AG04449 (cell line): ENCODE measurements around the gene PRICKLE1.

Experiments used
- CTCF ChIA-PET: fragments of 350-600 bp; formaldehyde crosslinking; extraction: SDS; loops from one replicate; lab custom pipeline; 2021; ENCODE audit warnings: antibody characterized with exemption; lab: Yijun Ruan, JAX
- POLR2A ChIA-PET: fragments of 400-600, 350-600 bp; formaldehyde crosslinking; extraction: SDS; loops from one replicate; lab custom pipeline; 2020; ENCODE audit warnings: antibody characterized with exemption, inconsistent platforms; lab: Yijun Ruan, JAX
- DNase-seq: peaks from one replicate; pipeline ENCODE4 v3.0.0-alpha.2; 2010; ENCODE audit warnings: low read depth, low spot score
- H3K4me3 ChIP-seq: 2 replicates; pipeline ENCODE4 v1.5.1; 2011; ENCODE audit warnings: low read depth, mild to moderate bottlenecking, control low read depth, low read length
- CTCF ChIP-seq: IDR thresholded peaks from one replicate; pipeline ENCODE4 v1.5.1; 2011; ENCODE audit warnings: mild to moderate bottlenecking, moderate library complexity, low read length, control low read depth, inconsistent platforms; ENCODE audit not compliant: insufficient read depth; ENCODE audit errors: missing control alignments

PRICKLE1 gene

GRCh38 chr12:42486407-42486806 is 103.1 kb downstream of the PRICKLE1 start:
- no peak for DNase-seq
- no peak for TF ChIP-seq CTCF
- ChIA-PET POLR2A (no interaction called here), CTCF (interaction anchor here (1.4 to 4.9 kb wide), 2 partner anchors 83 to 796 kb away, joined by 3 to 65 read pairs; no protein-coding TSS in a partner anchor)
- H3K4me3 ChIP-seq: no peak overlapping the region

DNA sequence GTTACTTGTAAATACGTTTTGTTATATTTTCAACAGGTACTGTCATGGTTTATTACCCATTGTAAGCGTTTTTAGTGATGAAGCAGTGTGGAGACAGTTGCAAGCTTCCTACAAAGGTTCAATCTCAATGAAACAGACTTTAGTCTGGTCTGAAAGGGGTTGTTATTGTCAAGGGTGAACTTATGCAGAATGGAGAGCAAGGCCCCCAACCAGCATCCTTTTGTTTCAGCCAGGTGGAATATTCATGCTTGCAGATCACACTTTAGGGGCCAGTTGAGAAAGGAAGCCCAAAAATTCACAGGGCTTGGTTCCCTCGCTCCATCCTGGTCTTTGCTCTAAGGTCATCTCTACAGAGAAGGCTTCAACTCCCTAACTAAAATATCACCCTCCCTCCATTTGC is 103.7 kb downstream of the PRICKLE1 start:
- ChIA-PET CTCF (interaction anchor here (0.9 to 4.9 kb wide), 4 partner anchors 11 to 797 kb away, joined by 3 to 65 read pairs (median 12); no protein-coding TSS in a partner anchor), POLR2A (no interaction called here)
- no peak overlapping the region for H3K4me3 ChIP-seq
- TF ChIP-seq CTCF: no peak
- DNase-seq: no peak

- no peak overlapping the region for H3K4me3 ChIP-seq
- CTCF ChIA-PET: interaction anchor here (0.6 to 4.9 kb wide), 8 partner anchors 11 to 852 kb away, joined by 3 to 65 read pairs (median 5); no protein-coding TSS in a partner anchor
- no peak for TF ChIP-seq CTCF
- no peak for DNase-seq
- POLR2A ChIA-PET: no interaction called here
These were observed 104.5 kb downstream of the PRICKLE1 start for GRCh38 chr12:42484996-42485395.

DNA sequence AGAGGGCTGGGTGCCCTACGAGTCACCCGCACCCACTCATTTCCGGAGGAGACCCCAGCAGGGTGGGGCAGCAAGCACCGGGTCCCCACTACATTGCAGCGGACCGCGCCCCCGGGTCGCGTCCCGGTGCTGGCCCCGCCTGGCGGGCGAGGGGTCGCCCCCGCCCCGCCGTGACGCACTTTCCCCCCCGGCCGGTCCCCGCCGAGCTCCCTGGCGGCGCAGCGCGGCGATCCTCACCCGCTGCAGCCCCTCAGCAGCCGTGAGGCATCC is 106.1 kb downstream of the PRICKLE1 start:
- ChIA-PET POLR2A (interaction anchor here (0.6 to 0.9 kb wide), 2 partner anchors 326 to 799 kb away, joined by 3 read pairs; no protein-coding TSS in a partner anchor), CTCF (interaction anchor here (0.8 to 6.6 kb wide), 30 partner anchors 8 to 854 kb away, joined by 3 to 72 read pairs (median 6); no protein-coding TSS in a partner anchor)
- peak; percentile 2 for TF ChIP-seq CTCF
- peak overlapping the region; percentile 73 for H3K4me3 ChIP-seq
- no peak for DNase-seq

DNA sequence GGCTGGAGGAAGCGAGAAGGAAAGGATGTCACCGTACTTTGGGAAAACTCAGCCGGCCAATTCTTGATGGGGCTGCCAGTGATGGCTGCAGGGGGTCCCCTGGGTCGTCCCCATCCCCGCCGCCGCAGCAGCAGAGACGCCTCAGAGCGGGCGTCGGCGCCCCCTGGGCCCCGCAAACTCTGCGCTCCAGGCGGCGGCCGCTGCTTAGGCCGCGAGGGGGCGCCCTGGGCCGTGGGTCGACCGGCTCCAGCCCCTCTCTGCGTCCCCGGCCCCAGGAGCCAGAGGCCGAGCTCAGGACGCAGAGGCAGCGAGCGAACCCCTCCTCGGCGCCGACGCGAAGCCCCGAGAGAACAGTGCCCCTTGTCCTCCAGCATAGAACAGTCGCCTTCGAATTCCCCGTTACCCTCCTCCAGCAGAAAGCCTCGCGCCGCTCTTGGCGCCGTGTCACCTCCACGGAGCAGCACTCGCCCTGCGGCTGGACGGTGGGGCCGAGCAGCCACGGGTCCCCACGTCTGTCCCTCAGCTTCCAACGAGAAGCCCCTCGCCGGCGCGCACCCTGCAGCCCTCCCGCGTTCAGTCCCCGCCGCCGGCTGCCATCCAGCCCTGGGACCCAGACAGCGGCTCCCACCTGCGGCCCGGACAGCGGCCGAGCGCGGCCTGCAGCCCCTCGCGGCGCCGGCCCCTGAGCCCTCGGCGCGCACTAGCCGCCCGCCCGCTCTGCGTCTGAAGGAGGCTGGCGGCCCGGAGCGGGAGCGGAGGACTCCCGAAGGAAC is 106.6 kb downstream of the PRICKLE1 start:
- no peak for DNase-seq
- peak; percentile 94 for TF ChIP-seq CTCF
- ChIA-PET POLR2A (interaction anchor here (0.6 to 0.9 kb wide), 3 partner anchors 326 to 827 kb away, joined by 3 read pairs; no protein-coding TSS in a partner anchor), CTCF (interaction anchor here (0.6 to 6.6 kb wide), 43 partner anchors 8 to 854 kb away, joined by 3 to 72 read pairs (median 5); no protein-coding TSS in a partner anchor)
- H3K4me3 ChIP-seq: peak overlapping the region; percentile 73
